RCC 7860 (cell line): ENCODE measurements around the gene PLTP.
"Not testable (repeated sequence)": the region's sequence is repeated elsewhere in the genome, so short reads cannot be mapped to it uniquely, and the experiment has no call there.

Experiments used
- DNase-seq: peaks from one replicate; pipeline ENCODE4 v3.0.0-alpha.2; 2015; ENCODE audit warnings: low spot score
- FAIRE-seq: peaks from 2 replicates; lab custom pipeline; 2012; peaks lifted over from hg19 to GRCh38; lab: Jason Lieb, UNC

Gene PLTP

GRCh38 chr20:45901332-45901731, 10.6 kb downstream of the PLTP start:
- not testable (repeated sequence) for DNase-seq, FAIRE-seq

GRCh38 chr20:45899046-45899835, 12.7 kb downstream of the PLTP start:
- FAIRE-seq (no peak), DNase-seq (no peak)

- FAIRE-seq (no peak), DNase-seq (no peak)
Observed at GRCh38 chr20:45898285-45898684, 13.7 kb downstream of the PLTP start.

GRCh38 chr20:45897692-45898091, 14.3 kb downstream of the PLTP start:
- FAIRE-seq: no peak
- DNase-seq: no peak

- no peak for FAIRE-seq
- DNase-seq: no peak
Observed at GRCh38 chr20:45897289-45897688, 14.7 kb downstream of the PLTP start.

- FAIRE-seq: no peak
- DNase-seq: no peak
Observed at GRCh38 chr20:45896641-45897161, 15.3 kb downstream of the PLTP start.

GRCh38 chr20:45894797-45895196, 17.2 kb downstream of the PLTP start:
- no peak for FAIRE-seq
- no peak for DNase-seq

- FAIRE-seq: no peak
- DNase-seq: no peak
Observed at GRCh38 chr20:45893831-45894230, 18.1 kb downstream of the PLTP start.

GRCh38 chr20:45892828-45893500, 19.0 kb downstream of the PLTP start:
- DNase-seq (no peak), FAIRE-seq (no peak)

- no peak for FAIRE-seq
- DNase-seq: peak; percentile 48
Observed at GRCh38 chr20:45892049-45892825, 19.7 kb downstream of the PLTP start.

GRCh38 chr20:45890985-45891983, 20.7 kb downstream of the PLTP start, which contains the start of the genes CTSA and NEURL2:
Gene CTSA (plus strand): TSS chr20:45891335. CDS start chr20:45891569, 234 bp downstream.
Gene NEURL2 (minus strand): TSS chr20:45891208. CDS start chr20:45890991, 217 bp downstream.
- FAIRE-seq: no peak
- peak; percentile 85 for DNase-seq

GRCh38 chr20:45890077-45890984, 21.6 kb downstream of the PLTP start:
- FAIRE-seq: no peak
- no peak for DNase-seq

GRCh38 chr20:45888681-45889080, 23.3 kb downstream of the PLTP start:
- DNase-seq: no peak
- no peak for FAIRE-seq

GRCh38 chr20:45887346-45887715, 24.6 kb downstream of the PLTP start, which contains the start of gene SPATA25:
Gene SPATA25 (minus strand): TSS chr20:45887622. CDS start chr20:45887590, 32 bp downstream.
- DNase-seq: no peak
- FAIRE-seq: no peak

- FAIRE-seq: no peak
Observed at GRCh38 chr20:45886590-45887345, 25.2 kb downstream of the PLTP start.

GRCh38 chr20:45883100-45883469, 28.9 kb downstream of the PLTP start:
- no peak for DNase-seq
- FAIRE-seq: no peak

More at GRCh38 chr20:45886590-45887345, 25.2 kb downstream of the PLTP start:
- no peak for DNase-seq

- DNase-seq (no peak), FAIRE-seq (no peak)
Observed at GRCh38 chr20:45882469-45883099, 29.4 kb downstream of the PLTP start.
